GM23338 (cell line): ENCODE measurements around the gene TCFL5.

Experiments
- CREB1 ChIP-seq: fragments of 250-450 bp; sonication (Bioruptor Pico); IDR thresholded peaks from 2 replicates; pipeline ENCODE4 v1.5.0; 2020; ENCODE audit warnings: low read depth, mild to moderate bottlenecking, moderate library complexity
- EZH2 ChIP-seq: fragments of 200-600 bp; sonication (generic); IDR thresholded peaks from one replicate; pipeline ENCODE4 v1.8.0; 2017; ENCODE audit warnings: antibody characterized with exemption, mild to moderate bottlenecking, low read depth; ENCODE audit not compliant: unreplicated experiment
- EZH2phosphoT487 ChIP-seq: fragments of 200-600 bp; sonication (generic); IDR thresholded peaks from one replicate; pipeline ENCODE4 v1.8.1; 2018; ENCODE audit warnings: antibody characterized with exemption; ENCODE audit not compliant: unreplicated experiment
- JUNB ChIP-seq: IDR thresholded peaks from one replicate; pipeline ENCODE4 v1.6.1; 2016; ENCODE audit warnings: antibody characterized with exemption; ENCODE audit not compliant: unreplicated experiment
- NANOG ChIP-seq: IDR thresholded peaks from 2 replicates; pipeline ENCODE4 v1.6.1; 2016; ENCODE audit warnings: antibody characterized with exemption, borderline replicate concordance
- POLR2AphosphoS5 ChIP-seq: IDR thresholded peaks from 2 replicates; pipeline ENCODE4 v1.6.1; 2016; ENCODE audit warnings: antibody characterized with exemption, low read depth
- STAT1 ChIP-seq: IDR thresholded peaks from one replicate; pipeline ENCODE4 v1.6.1; 2016; ENCODE audit warnings: antibody characterized with exemption; ENCODE audit not compliant: unreplicated experiment
- ZNF114 ChIP-seq: fragments of 250-450 bp; sonication (Bioruptor Pico); IDR thresholded peaks from 2 replicates; pipeline ENCODE4 v1.5.0; 2020; ENCODE audit warnings: mild to moderate bottlenecking, moderate library complexity
- TF ChIP-seq, protein P1 (sequence below), 2 experiments: fragments of 200-600 bp in 1 of 2; sonication (generic) in 1 of 2; conservative IDR thresholded peaks; 2 replicates each; pipeline versions ENCODE4 v1.5.1 to v1.6.1; 2016 to 2017; ENCODE audit warnings: antibody characterized with exemption in 2 of 2, low read depth in 2 of 2, mild to moderate bottlenecking in 2 of 2, moderate library complexity in 1 of 2
- TF ChIP-seq, protein P2 (sequence below): IDR thresholded peaks from 2 replicates; pipeline ENCODE4 v1.6.1; 2016; ENCODE audit warnings: antibody characterized with exemption
- TF ChIP-seq, protein P3 (sequence below): IDR thresholded peaks from one replicate; pipeline ENCODE4 v1.6.1; 2018; ENCODE audit warnings: antibody characterized with exemption; ENCODE audit not compliant: unreplicated experiment

DNA sequence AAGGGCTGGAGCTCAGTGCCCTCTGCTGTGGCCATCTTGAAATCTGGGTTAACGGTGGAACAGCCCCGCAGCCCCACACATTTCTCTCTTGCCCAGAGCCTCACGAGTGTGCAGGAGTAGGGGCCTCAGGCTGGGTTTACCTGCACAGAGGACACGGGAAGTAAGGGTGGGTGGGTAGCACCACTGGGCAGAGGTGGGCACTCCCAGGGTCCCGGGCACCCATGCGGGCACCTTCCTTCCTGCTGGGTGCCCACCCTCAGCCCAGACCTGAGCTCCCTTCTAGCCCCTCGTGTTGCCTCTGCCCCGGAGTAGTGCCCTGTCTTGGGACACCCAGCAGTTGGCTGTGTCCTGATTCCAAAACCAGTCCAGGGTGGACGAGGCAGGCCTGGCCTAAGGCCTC is 33.6 kb downstream of the TCFL5 start:
- TF ChIP-seq, protein P1, sequence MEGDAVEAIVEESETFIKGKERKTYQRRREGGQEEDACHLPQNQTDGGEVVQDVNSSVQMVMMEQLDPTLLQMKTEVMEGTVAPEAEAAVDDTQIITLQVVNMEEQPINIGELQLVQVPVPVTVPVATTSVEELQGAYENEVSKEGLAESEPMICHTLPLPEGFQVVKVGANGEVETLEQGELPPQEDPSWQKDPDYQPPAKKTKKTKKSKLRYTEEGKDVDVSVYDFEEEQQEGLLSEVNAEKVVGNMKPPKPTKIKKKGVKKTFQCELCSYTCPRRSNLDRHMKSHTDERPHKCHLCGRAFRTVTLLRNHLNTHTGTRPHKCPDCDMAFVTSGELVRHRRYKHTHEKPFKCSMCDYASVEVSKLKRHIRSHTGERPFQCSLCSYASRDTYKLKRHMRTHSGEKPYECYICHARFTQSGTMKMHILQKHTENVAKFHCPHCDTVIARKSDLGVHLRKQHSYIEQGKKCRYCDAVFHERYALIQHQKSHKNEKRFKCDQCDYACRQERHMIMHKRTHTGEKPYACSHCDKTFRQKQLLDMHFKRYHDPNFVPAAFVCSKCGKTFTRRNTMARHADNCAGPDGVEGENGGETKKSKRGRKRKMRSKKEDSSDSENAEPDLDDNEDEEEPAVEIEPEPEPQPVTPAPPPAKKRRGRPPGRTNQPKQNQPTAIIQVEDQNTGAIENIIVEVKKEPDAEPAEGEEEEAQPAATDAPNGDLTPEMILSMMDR (conservative IDR thresholded peaks at IDR 0.05; ENCODE audit: low read depth in 2 of 2): no peak
- TF ChIP-seq ZNF114 (CRISPR knock-in tag): no peak
- TF ChIP-seq, protein P2, sequence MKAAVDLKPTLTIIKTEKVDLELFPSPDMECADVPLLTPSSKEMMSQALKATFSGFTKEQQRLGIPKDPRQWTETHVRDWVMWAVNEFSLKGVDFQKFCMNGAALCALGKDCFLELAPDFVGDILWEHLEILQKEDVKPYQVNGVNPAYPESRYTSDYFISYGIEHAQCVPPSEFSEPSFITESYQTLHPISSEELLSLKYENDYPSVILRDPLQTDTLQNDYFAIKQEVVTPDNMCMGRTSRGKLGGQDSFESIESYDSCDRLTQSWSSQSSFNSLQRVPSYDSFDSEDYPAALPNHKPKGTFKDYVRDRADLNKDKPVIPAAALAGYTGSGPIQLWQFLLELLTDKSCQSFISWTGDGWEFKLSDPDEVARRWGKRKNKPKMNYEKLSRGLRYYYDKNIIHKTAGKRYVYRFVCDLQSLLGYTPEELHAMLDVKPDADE: no peak
- TF ChIP-seq, protein P3, sequence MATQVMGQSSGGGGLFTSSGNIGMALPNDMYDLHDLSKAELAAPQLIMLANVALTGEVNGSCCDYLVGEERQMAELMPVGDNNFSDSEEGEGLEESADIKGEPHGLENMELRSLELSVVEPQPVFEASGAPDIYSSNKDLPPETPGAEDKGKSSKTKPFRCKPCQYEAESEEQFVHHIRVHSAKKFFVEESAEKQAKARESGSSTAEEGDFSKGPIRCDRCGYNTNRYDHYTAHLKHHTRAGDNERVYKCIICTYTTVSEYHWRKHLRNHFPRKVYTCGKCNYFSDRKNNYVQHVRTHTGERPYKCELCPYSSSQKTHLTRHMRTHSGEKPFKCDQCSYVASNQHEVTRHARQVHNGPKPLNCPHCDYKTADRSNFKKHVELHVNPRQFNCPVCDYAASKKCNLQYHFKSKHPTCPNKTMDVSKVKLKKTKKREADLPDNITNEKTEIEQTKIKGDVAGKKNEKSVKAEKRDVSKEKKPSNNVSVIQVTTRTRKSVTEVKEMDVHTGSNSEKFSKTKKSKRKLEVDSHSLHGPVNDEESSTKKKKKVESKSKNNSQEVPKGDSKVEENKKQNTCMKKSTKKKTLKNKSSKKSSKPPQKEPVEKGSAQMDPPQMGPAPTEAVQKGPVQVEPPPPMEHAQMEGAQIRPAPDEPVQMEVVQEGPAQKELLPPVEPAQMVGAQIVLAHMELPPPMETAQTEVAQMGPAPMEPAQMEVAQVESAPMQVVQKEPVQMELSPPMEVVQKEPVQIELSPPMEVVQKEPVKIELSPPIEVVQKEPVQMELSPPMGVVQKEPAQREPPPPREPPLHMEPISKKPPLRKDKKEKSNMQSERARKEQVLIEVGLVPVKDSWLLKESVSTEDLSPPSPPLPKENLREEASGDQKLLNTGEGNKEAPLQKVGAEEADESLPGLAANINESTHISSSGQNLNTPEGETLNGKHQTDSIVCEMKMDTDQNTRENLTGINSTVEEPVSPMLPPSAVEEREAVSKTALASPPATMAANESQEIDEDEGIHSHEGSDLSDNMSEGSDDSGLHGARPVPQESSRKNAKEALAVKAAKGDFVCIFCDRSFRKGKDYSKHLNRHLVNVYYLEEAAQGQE: no peak
- TF ChIP-seq JUNB: no peak
- no peak for TF ChIP-seq STAT1
- no peak for TF ChIP-seq NANOG
- TF ChIP-seq POLR2AphosphoS5: no peak
- no peak for TF ChIP-seq CREB1 (CRISPR knock-in tag)
- TF ChIP-seq EZH2phosphoT487: no peak
- TF ChIP-seq EZH2: no peak
